Endodermal cell (in vitro differentiated cells): ENCODE results near the gene PASK. TPM values are rescaled to one million over a fixed set of nuclear protein-coding genes. Genes with fewer than 3 reads are reported as not detected.

ENCODE experiments used
- DNase-seq: peaks from one replicate; pipeline ENCODE4 v3.0.0-alpha.2; 2017
- H3K27ac ChIP-seq: 2 replicates; pipeline ENCODE4 v1.5.1; 2013; ENCODE audit warnings: mild to moderate bottlenecking, low read depth, low read length, moderate library complexity
- H3K27me3 ChIP-seq: 2 replicates; pipeline ENCODE4 v1.6.1; 2013; ENCODE audit warnings: mild to moderate bottlenecking, low read length, moderate library complexity; ENCODE audit not compliant: insufficient read depth, control insufficient read depth, poor library complexity, severe bottlenecking
- H3K36me3 ChIP-seq: 2 replicates; pipeline ENCODE4 v1.7.0; 2013; ENCODE audit warnings: mild to moderate bottlenecking, low read length, moderate library complexity; ENCODE audit not compliant: control insufficient read depth, insufficient read depth
- H3K4me1 ChIP-seq: one replicate; pipeline ENCODE4 v1.7.0; 2013; ENCODE audit warnings: low read length; ENCODE audit not compliant: control insufficient read depth, insufficient read depth
- H3K4me3 ChIP-seq: 2 replicates; pipeline ENCODE4 v1.5.1; 2013; ENCODE audit warnings: mild to moderate bottlenecking, low read length, moderate library complexity
- H3K9ac ChIP-seq: 2 replicates; pipeline ENCODE4 v1.6.1; 2013; ENCODE audit warnings: mild to moderate bottlenecking, low read length, moderate library complexity; ENCODE audit not compliant: poor library complexity, severe bottlenecking; ENCODE audit errors: extremely low read depth
- H3K9me3 ChIP-seq: 2 replicates; pipeline ENCODE4 v1.6.1; 2013; ENCODE audit warnings: mild to moderate bottlenecking, low read length, moderate library complexity; ENCODE audit not compliant: control insufficient read depth
- H3K27ac Mint-ChIP-seq: 2 replicates; pipeline ENCODE4 v1.8.0; 2020; ENCODE audit warnings: mixed read lengths
- H3K27me3 Mint-ChIP-seq: 2 replicates; pipeline ENCODE4 v1.8.0; 2021; ENCODE audit warnings: mild to moderate bottlenecking, mixed read lengths; ENCODE audit not compliant: insufficient read depth
- H3K36me3 Mint-ChIP-seq: 2 replicates; pipeline ENCODE4 v1.8.0; 2020; ENCODE audit warnings: low read depth, mixed read lengths
- H3K4me1 Mint-ChIP-seq: 2 replicates; pipeline ENCODE4 v1.8.0; 2020; ENCODE audit warnings: mixed read lengths
- H3K4me3 Mint-ChIP-seq: 2 replicates; pipeline ENCODE4 v1.8.0; 2020; ENCODE audit warnings: mild to moderate bottlenecking, moderate library complexity, mixed read lengths
- H3K9me3 Mint-ChIP-seq: 2 replicates; pipeline ENCODE4 v1.8.0; 2020; ENCODE audit warnings: mild to moderate bottlenecking, mixed read lengths
- WGBS, 2 experiments: methylation state at CpG; one replicate each; pipeline versions ENCODE4 v1.1.5 to v1.1.7; 2013; ENCODE audit warnings: missing lambda C conversion rate in 2 of 2, mixed read lengths in 1 of 2; ENCODE audit not compliant: insufficient coverage in 1 of 2, insufficient read length in 1 of 2; 5-methylcytosine and 5-hydroxymethylcytosine counted together
- total RNA-seq, 2 donors: library from RNA; stranded (reverse); fragmentation: NEBNext Ultra II Directional in 1 of 2; extraction: Animal tissue kit (Norgen Biotek cat#: 25700) in 1 of 2; gene quantifications; 2 replicates in 1 of 2; 3 replicates in 1 of 2; pipeline ENCODE4 v1.2.1, GENCODE V29; 2021
- TF ChIP-seq, protein P1 (sequence below): fragments of 200-600 bp; sonication (generic); conservative IDR thresholded peaks from 2 replicates; pipeline ENCODE4 v1.5.0; 2021; ENCODE audit warnings: antibody characterized with exemption, mild to moderate bottlenecking

Gene PASK
- total RNA-seq, 2 donors from 2014 or later, result 76.5 to 94.5 TPM

DNA sequence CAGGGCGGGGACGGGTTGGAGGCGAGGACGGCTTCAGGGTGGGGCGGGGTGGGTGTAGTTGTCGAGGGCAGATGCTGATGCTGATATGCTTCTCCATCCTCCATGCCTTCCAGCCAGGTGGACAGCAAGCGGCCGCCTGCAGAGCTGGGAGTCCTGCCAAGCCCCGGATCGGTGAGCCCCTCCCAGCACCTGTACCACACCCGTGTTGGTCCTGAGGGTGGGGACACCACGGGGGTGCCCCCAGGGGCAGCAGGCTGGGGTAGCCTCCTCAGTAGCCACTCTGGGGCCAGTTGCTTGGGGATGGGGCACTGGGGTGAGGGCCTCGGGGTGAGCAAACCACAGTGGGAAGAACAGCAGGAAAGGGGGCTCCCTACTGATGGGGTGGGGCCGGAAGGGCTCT is 41.8 kb upstream of the PASK start:
- H3K27me3 ChIP-seq, result no peaks in the 10 kb centered on the region
- WGBS, 2 experiments, result 92 to 93% methylated on average over 3 to 14 of the region's 14 CpGs
- no peaks in the 10 kb centered on the region for H3K36me3 ChIP-seq
- no peak overlapping the region for H3K4me3 Mint-ChIP-seq
- H3K4me3 ChIP-seq, result no peak overlapping the region
- H3K9ac ChIP-seq, result no peak overlapping the region
- TF ChIP-seq, protein P1, sequence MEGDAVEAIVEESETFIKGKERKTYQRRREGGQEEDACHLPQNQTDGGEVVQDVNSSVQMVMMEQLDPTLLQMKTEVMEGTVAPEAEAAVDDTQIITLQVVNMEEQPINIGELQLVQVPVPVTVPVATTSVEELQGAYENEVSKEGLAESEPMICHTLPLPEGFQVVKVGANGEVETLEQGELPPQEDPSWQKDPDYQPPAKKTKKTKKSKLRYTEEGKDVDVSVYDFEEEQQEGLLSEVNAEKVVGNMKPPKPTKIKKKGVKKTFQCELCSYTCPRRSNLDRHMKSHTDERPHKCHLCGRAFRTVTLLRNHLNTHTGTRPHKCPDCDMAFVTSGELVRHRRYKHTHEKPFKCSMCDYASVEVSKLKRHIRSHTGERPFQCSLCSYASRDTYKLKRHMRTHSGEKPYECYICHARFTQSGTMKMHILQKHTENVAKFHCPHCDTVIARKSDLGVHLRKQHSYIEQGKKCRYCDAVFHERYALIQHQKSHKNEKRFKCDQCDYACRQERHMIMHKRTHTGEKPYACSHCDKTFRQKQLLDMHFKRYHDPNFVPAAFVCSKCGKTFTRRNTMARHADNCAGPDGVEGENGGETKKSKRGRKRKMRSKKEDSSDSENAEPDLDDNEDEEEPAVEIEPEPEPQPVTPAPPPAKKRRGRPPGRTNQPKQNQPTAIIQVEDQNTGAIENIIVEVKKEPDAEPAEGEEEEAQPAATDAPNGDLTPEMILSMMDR, result no peak
- H3K27ac Mint-ChIP-seq, result no peak overlapping the region
- H3K36me3 Mint-ChIP-seq, result no peaks in the 10 kb centered on the region
- H3K27me3 Mint-ChIP-seq, result no peaks in the 10 kb centered on the region
- no peaks in the 10 kb centered on the region for H3K9me3 ChIP-seq
- H3K4me1 ChIP-seq, result peaks cover 6% of the 10 kb centered on the region
- peak; percentile 31 for DNase-seq
- H3K27ac ChIP-seq, result no peak overlapping the region
- H3K4me1 Mint-ChIP-seq, result peaks cover 4% of the 10 kb centered on the region
- H3K9me3 Mint-ChIP-seq, result no peaks in the 10 kb centered on the region

DNA sequence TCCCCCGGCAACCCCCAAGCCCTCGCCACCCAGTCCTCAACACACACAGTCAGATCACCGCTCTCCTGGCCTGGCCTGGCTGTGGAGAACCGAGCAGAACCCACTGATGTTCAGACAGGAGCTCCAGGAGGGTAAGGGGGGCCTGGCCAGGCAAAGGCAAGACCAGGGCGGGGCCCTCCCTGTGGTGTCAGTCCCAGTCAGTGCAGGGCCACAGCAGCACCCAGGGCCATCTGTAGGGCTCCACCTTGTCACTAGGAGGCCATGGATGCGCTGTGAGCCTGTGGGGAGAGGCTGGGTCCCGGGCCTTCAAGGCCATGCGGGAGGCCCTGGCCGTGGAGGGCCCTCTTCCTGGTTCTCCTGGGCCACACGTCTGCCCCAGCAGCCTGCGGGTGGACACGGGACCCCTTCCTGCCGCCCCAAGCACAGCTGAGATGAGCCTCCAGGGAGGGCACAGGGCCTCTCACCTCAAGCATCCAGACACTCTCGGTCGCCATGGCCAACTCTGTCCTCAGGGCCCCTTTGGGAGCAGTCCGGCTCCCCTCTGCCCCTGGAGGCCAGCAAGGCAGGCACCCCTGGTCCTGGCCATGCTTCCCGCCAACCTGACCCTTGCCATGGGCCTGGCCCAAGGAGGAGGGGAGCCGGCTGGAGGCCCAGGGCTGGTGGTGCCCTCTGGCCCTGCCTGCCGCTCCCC is 41.2 kb upstream of the PASK start:
- Histone ChIP-seq H3K4me1 (peaks cover 6% of the 10 kb centered on the region), H3K27ac (no peak overlapping the region), H3K4me3 (no peak overlapping the region), H3K36me3 (no peaks in the 10 kb centered on the region), H3K9ac (no peak overlapping the region), H3K9me3 (no peaks in the 10 kb centered on the region), H3K27me3 (no peaks in the 10 kb centered on the region)
- no peak overlapping the region for H3K4me3 Mint-ChIP-seq
- H3K9me3 Mint-ChIP-seq, result no peaks in the 10 kb centered on the region
- peaks cover 4% of the 10 kb centered on the region for H3K4me1 Mint-ChIP-seq
- no peaks in the 10 kb centered on the region for H3K27me3 Mint-ChIP-seq
- TF ChIP-seq, protein P1, result no peak
- H3K36me3 Mint-ChIP-seq, result no peaks in the 10 kb centered on the region
- no peak overlapping the region for H3K27ac Mint-ChIP-seq
- WGBS, 2 experiments, result 94% methylated on average over 8 to 19 of the region's 19 CpGs
- peak; percentile 54 for DNase-seq

DNA sequence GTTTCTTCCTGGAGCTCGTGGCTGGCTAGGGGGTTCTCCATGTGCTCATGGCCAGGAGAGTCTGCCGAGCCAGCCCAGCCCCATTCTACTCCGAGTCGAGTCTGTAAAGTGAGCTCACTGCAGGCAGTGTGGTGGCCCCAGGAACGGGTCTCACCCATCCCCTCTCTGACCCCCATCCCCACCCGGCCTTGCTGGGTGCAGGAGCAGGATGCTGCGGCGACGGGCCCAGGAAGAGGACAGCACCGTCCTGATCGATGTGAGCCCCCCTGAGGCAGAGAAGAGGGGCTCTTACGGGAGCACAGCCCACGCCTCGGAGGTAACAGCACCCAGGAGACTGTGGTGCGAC is 40.6 kb upstream of the PASK start:
- no peak overlapping the region for H3K4me3 ChIP-seq
- TF ChIP-seq, protein P1, result no peak
- Mint-ChIP-seq H3K4me1 (peaks cover 4% of the 10 kb centered on the region), H3K27me3 (no peaks in the 10 kb centered on the region), H3K4me3 (no peak overlapping the region), H3K36me3 (no peaks in the 10 kb centered on the region), H3K27ac (no peak overlapping the region), H3K9me3 (no peaks in the 10 kb centered on the region)
- 87 to 90% methylated on average over 9 to 15 of the region's 15 CpGs for WGBS, 2 experiments
- H3K27me3 ChIP-seq, result no peaks in the 10 kb centered on the region
- H3K4me1 ChIP-seq, result peaks cover 6% of the 10 kb centered on the region
- H3K36me3 ChIP-seq, result no peaks in the 10 kb centered on the region
- peak; percentile 41 for DNase-seq
- H3K27ac ChIP-seq, result no peak overlapping the region
- H3K9ac ChIP-seq, result no peak overlapping the region
- H3K9me3 ChIP-seq, result no peaks in the 10 kb centered on the region
